HG03558 (cell line): Measurements from ENCODE around the gene ANOS1.
"Not testable (repeated sequence)": the region's sequence is repeated elsewhere in the genome, so short reads cannot be mapped to it uniquely, and the experiment has no call there.

Experiments used
- ATAC-seq: cut with Tn5 transposase; IDR thresholded peaks from one replicate; pipeline ENCODE4 v1.9.1; 2021; ENCODE audit warnings: moderate number of reproducible peaks; ENCODE audit not compliant: unreplicated experiment; ENCODE audit errors: extremely low read depth

Gene ANOS1

DNA sequence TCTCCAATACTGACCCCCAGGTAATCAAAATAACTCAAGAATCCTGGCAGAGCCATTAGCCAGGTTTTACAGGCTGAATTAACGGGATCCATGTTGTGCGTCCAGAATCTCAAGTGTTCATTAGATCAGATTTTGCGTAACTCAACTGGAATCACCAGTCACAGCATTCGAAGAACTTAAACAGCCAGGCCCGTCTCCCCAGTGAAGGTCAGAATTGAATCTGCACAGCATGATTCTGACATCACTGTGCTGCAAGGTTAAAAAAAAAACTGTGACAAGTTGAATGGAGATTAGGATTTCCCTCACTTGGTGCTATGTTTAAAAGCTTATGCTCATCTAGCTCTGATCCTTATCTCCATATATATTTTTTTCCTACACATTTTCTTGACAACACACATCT lies 96.1 kb downstream of the ANOS1 start:
- no peak for ATAC-seq

DNA sequence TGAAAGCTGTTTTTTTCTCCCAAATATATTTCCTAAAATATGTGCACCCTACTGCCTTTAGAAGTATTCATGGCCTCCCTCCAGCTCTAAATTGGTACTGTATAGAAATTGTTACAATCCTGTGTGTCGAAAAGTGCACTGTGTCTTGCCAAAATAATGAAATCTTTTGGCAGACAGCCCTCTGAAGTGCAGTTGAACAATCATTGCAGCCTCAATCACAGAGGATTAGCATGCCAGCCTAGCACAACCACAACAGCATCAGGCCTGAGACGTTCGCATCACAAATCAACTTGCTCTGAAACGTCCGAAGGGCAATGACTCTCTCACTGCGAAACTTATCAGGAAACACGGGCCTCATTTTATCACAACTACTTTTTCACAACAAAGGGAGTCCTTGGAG lies 99.0 kb downstream of the ANOS1 start:
- ATAC-seq: no peak

DNA sequence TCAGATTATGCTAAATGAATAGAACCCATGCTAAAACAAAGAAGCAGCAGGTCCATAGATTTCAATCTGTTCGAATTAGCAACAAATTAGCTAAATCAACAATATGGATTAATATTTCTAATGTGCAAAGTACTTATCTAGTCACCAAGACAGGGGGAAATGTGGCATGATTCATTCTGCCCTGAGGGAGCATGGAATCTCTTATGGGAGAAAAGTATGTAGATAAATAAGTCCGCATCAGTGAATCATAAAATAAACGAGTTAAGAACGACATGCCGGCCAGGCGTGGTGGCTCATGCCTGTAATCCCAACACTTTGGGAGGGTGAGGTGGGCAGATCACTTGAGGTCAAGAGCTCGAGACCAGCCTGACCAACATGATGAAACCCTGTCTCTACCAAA lies 102.1 kb downstream of the ANOS1 start:
- no peak for ATAC-seq

DNA sequence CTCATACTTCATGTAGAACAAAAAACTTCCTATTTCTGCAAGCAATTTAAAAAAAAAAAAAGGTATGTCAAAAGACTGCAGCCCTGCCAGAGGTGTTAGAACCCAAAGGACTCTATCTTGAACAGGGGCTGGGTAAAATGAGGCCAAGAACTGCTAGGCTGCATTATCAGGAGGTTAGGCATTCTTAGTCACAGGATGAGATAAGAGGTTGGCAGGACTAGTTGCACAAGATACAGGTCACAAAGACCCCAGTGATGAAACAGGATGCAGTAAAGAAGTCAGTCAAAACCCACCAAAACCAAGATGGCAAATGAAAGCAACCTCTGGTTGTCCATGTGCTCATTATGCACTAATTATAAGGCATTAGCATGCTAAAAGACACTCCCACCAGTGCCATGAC lies 104.1 kb downstream of the ANOS1 start:
- ATAC-seq: no peak

DNA sequence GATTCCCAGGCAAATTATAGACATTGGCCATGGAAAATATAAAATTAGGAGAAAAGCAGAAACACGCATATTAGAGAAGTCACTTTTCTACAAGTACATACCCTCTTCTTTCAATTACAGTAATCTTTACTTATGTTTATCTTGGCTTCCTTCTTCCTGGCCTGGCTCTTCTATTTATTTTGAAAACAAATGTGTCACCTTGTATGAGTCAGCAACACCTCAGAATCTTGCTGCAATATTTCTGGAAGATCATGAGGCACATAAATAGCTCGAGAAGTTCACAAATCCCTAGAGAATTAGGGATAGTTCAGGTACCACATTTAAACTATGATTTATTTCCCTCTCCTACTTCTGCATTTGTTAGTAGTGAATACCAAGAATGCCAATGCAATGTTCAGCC lies 124.6 kb downstream of the ANOS1 start:
- ATAC-seq: no peak

DNA sequence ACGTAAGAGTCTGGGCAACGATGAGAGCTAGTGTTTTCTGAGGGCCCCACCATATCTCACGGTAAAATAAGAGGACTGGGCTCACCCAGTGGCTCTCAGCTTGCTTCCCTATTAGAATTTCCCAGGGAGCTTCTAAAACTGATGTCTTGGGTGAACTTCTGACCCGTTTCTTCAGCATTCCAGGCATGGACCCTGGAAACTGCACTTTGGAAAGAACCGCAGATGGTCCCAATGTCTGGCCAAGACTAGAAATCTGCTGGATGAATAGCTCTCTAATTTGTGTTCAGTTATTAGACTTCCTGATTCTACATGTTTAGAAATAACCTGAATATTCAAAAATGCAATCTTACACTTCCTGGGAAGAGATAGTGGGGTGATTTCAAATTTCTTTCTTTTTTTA lies 127.8 kb downstream of the ANOS1 start:
- no peak for ATAC-seq

DNA sequence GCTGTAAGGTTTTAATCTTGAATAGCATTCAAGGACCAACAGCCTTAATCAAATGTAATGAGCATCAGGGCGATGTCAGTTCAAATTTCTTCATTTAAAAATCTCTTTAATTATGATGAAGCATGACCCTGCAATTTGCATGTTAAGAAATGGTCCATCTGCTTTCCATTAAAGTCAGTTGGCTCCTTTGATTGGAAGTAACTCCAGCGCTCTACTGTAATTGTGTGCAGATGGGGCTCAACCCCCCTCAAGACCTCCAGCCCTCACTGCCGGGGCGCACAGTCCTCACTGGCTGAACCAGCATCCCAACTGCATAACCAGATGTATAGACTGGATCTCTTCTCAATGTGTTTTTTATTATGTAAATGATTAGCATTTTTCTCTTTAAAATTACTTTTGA lies 140.4 kb downstream of the ANOS1 start:
- ATAC-seq: no peak

DNA sequence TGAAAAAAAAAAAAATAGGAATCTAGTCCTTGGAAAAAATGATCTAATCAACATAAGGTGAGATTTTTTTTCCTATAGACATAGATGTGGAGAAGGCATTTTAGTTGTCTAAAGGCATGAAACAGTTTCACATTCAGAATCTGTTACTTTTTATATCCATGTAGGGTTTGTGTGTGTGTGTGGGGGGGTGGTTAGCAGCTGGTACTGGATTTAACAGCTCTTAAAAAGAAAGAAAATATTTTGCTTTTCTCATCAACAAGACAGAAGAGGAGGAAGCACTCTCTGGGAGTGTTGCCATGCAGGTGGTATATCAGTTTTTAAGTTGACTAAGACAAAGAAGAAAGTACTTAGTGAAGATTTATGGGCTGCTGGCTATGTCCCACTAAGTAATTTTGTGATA lies 145.0 kb downstream of the ANOS1 start:
- no peak for ATAC-seq

DNA sequence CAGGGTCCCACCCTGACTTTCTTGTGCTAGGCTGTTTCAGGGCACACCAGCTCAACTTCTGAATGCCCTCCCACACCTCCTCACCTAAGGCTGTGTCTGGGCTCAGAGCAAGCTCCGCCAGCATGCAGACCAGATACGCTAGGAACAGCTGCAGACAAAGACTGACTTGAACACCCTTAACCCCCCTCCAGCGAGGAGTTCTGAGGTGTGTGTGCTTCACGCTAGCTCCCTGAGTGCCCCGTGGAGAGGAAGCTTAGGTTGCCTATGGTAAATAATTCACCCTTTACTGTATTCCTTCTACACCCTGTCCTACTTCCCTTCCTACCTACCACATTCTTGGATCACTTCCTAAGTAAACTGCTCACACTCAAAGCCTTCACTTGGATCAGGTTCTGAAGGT lies 152.3 kb downstream of the ANOS1 start:
- ATAC-seq: no peak

DNA sequence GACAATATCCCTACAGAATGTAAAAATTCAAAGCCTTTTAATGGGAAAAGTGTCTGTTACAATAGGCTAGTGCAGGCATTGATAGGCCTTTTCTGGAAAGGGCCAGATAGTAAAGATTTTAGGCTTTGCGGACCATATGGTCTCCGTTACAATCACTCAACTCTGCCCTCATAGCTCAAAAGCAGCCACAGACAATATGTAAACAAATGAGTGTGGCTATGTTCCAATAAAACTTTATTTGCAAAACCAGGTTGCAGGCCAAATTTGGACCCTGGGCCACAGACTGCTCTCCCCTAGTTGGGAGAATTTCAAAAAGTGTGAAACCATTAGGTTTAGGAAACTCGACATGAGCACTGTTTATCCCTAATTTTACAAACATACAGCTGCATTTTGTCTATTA lies 155.1 kb downstream of the ANOS1 start:
- ATAC-seq: no peak

DNA sequence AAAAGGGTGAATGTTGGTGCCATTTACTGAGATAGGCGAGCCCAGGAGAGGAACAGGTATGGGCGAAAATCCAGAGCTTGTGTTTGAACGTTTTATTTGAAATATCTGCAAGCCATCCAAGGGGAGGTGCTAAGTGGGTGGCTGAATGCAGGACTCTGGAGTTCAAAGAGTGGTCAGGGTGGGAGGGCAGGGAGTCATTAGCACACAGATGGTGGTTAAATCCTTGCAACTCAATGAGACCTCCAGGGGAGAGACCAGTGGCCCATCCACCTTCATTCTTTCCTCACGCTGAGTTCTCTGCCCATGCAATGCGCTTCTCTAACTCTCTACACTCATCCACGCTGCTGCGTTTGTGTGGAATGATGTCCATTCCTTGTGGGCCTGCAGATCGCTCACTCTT lies 166.2 kb downstream of the ANOS1 start:
- ATAC-seq: no peak

DNA sequence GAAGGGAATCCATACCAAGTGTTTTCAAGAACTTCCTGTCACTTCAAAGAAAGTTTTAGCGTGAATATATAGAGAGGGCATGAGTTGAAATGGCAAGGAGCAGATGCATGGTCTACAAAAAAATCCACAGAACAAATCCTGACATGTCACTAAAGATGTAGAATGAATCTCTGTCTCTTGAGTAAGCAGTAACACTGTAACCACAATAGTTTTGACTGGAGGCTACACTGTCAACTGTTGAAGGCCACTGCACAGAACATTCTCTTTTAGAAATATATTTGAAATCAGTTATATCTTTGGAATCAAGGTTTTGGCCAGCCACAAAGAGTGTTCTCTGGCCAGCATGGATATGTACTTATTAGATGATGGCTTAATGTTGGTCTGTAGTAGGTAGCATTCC lies 183.5 kb downstream of the ANOS1 start:
- no peak for ATAC-seq

DNA sequence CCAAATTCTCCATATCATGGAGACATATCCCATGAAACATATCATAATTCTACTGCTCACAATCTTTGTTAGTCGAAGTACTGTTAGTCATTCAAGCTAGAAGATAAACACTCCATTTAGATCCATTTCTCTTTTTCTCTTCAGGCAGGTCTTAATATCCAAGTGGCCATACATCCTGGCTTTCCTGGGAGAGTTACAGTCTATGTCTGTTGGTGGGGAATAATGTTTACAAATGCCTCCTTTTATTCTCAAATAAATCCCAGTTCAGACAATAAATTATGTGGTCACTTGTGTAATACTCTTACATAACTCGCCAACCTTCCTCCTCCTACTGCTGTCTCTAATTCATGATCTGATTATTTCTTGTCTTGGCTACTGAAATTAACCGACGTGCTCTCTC lies 185.2 kb downstream of the ANOS1 start:
- no peak for ATAC-seq

DNA sequence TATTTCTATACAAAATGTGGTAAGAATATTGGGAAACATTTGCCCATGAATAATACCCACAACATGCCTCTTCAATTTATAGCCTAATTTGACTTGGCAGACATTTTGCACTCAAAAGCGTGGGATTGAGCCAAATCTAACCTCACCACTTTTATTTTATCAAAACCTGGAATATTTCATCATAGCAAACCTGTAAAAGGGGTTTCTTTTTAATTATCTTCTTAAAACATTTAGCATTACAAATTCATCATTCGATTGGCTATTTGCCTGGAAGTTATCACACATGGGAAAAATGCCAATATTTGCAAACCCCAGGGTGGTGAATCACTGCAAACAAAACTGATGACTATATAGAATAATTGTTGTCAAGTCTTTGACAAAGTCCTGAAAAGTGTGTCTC lies 211.1 kb downstream of the ANOS1 start:
- ATAC-seq: no peak

DNA sequence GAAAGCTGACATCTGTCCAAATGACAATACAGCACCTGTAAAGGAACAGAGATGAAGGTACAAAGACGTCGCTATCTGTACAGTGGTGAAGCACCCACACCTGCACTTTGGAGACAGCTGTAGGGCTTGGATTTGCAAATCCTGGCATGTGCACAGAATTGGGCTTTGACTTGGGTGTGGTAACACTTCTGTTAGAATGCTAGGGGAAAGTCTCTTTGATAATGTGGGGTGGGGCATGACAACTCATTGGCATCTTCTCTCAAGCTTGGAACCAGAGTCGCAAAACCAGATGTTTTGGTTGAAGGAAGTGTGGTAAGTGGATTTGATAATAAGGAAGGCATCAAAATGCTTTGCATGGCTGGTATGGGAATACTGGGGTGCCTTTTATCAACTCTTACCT lies 211.8 kb downstream of the ANOS1 start:
- ATAC-seq: no peak

DNA sequence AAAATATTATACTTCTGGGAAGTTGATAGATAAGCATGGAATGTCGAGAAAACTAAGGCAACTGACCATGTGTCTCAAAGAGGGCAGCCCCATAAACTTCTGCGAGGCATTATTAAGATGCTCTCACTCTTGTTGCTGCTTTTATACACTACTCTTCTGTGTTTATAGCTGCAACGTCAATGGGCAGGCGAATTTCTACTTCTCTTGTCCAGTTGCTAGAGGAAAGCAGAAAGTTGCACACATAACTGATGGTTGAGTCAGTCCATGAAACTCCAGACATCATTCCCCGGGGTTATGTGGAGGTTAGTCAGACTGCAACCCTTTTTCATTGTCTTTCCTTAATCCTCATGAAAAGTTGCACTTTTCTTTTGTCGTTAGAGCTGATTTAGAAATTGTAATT lies 227.5 kb downstream of the ANOS1 start:
- ATAC-seq: no peak

DNA sequence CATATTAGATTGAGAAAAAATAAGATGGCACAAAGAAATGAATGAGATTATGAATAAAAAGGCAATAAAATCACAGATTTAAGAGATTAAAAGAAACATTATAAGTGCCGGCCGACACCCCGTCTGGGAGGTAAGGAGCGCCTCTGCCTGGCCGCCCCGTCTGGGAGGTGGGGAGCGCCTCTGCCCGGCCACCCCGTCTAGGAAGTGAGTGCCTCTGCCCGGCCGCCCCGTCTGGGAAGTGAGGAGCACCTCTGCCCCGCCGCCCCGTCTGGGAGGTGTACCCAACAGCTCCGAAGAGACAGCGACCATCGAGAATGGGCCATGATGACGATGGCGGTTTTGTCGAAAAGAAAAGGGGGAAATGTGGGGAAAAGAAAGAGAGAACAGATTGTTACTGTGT lies 229.8 kb downstream of the ANOS1 start:
- ATAC-seq: not testable (repeated sequence)

DNA sequence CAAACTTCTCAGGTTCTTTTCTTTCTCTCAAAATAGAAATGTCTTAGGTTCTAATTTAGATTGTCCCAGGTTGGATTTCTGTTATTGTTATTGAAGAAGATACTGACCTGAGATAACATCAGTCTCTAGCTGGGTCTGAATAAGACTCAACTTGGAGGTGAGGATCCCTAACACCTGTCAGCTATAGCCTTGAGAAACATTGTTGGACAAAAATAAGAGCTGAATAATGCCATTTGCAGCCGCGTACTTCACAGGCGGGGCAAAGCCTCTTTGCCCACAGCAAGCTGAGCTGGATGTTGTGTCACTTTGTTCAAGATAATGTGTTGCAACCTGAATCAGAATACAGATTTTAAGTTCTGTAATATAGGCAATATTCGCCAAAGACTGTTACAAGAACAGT lies 231.7 kb downstream of the ANOS1 start:
- ATAC-seq: no peak

DNA sequence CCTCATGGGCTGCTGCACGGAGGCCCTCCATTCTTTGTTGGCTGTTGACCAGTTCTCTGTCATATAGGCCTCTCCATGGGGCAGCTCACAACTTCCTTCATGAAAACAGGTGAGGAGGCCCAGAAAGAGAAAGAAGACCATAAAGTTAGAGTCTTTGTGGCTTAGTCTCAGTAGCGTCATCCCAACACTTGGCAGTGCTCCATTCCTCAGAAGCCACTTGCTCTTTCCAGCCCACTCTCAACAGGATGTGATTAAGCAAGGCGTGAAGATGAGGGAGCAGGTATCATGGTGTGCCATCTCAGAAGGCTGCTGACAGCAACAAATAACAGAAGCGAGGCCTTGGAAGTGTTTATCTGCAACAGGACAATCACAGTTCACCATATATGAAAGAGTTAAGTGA lies 236.9 kb downstream of the ANOS1 start:
- ATAC-seq: not testable (repeated sequence)

DNA sequence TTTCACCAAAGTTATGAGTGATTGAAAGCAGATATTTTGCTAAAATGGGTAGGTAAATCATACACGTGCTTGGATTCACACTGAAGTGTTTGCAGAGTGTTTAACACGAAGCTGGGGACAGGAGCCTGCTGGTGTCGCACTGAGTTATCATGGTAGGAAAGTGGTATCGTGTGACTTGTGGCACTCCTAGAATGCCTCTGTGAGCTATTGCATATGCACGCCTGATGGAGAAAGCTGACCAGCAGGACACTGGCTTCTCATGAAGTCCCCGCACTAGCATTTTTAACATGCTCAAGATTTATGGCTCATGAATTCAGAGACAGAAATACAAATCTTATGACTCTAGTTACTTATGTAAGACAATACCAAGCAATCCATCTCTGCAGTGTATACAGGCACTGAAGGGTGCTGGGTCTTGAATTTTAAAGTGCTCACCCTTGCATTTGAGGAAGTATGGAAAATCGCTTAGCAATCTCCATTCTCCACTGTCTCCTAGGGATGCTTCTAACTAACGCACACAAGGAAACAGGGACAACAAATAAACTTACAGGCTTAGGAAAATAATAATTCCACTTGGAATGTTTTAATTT lies 247.5 kb downstream of the ANOS1 start:
- no peak for ATAC-seq
